ENCODE results near the gene KIF18A.

- TF ChIP-seq RAD21 (IDR thresholded peaks at IDR 0.05 in 1 of 2, conservative IDR thresholded peaks at IDR 0.05 in 1 of 2; ENCODE audit: low read depth in 2 of 2, low read length in 2 of 2) (no peak), POLR2A (IDR thresholded peaks at IDR 0.05; ENCODE audit: control extremely low read depth in 1 of 2, low read depth in 2 of 2, low read length in 2 of 2) (no peak), SRF (IDR thresholded peaks at IDR 0.05; ENCODE audit: low read depth, low read length) (no peak), JUND (IDR thresholded peaks at IDR 0.05; ENCODE audit: low read length) (no peak), TEAD4 (IDR thresholded peaks at IDR 0.05; ENCODE audit: low read depth, low read length) (no peak)
Measured at GRCh38 chr11:28140689-28141455, 32.9 kb upstream of the KIF18A start.
